Vagina (tissue), 2 donors: Measurements from ENCODE around the gene TAF6. TPM values are rescaled to one million over a fixed set of nuclear protein-coding genes. Genes with fewer than 3 reads are reported as not detected.
A peak's percentile ranks its signal among the peaks of the same experiment; 100 is the strongest.

Source experiments
- DNase-seq, 2 donors: peaks; one replicate each; pipeline ENCODE4 v3.0.0-alpha.2; 2017; ENCODE audit errors: extremely low spot score in 2 of 2
- H3K27ac ChIP-seq: fragments of 200-600 bp; sonication (generic); one replicate; pipeline ENCODE4 v1.5.1; 2019
- H3K27me3 ChIP-seq: fragments of 200-600 bp; sonication (generic); one replicate; pipeline ENCODE4 v1.5.1; 2019
- H3K36me3 ChIP-seq, 2 donors: fragments of 200-600 bp; sonication (generic); one replicate each; pipeline ENCODE4 v1.5.1; 2017 to 2019
- H3K4me1 ChIP-seq: fragments of 200-600 bp; sonication (generic); one replicate; pipeline ENCODE4 v1.5.1; 2019
- H3K4me3 ChIP-seq, 2 donors: fragments of 200-600 bp; sonication (generic); 1 replicate in 1 of 2; 2 replicates in 1 of 2; pipeline ENCODE4 v1.5.1; 2016 to 2019
- H3K9me3 ChIP-seq: fragments of 200-600 bp; sonication (generic); one replicate; pipeline ENCODE4 v1.5.1; 2019
- CTCF ChIP-seq, 3 experiments: fragments of 450-650 bp in 2 of 3; fragments of 200-600 bp in 1 of 3; sonication (generic) in 1 of 3; IDR thresholded peaks; one replicate each; pipeline ENCODE4 v1.5.1; 2017 to 2019; ENCODE audit warnings: antibody characterized with exemption in 3 of 3, mild to moderate bottlenecking in 2 of 3, moderate library complexity in 2 of 3
- POLR2A ChIP-seq, 2 donors: fragments of 450-650 bp; IDR thresholded peaks; one replicate each; pipeline ENCODE4 v1.6.1; 2017; ENCODE audit warnings: antibody characterized with exemption in 2 of 2, mild to moderate bottlenecking in 2 of 2, moderate library complexity in 2 of 2
- POLR2AphosphoS5 ChIP-seq, 2 donors: sonication (generic); formaldehyde crosslinking; IDR thresholded peaks; one replicate each; pipeline ENCODE4 v1.9.0; 2017; ENCODE audit warnings: antibody characterized with exemption in 2 of 2, mild to moderate bottlenecking in 2 of 2, low read depth in 1 of 2; ENCODE audit not compliant: insufficient read depth in 1 of 2
- intact Hi-C: fragments of 100-400 bp; cut with DNase I; formaldehyde crosslinking; loops from one replicate; pipeline ENCODE4 v1.15.1; 2023
- total RNA-seq: library from RNA; depleted of rRNA; stranded (reverse); fragments of >200 nt; gene quantifications from one replicate; pipeline ENCODE4 v1.2.3, GENCODE V29; 2016

Gene TAF6
- total RNA-seq, 1 donor from 2014 or later: 54.3 TPM

GRCh38 chr7:100126239-100126930 is 7.2 kb upstream of the TAF6 start:
- peaks cover 39% of the 10 kb centered on the region for H3K4me1 ChIP-seq
- TF ChIP-seq CTCF (IDR thresholded peaks at IDR 0.05) (no peak), POLR2A (IDR thresholded peaks at IDR 0.05) (no peak), POLR2AphosphoS5 (IDR thresholded peaks at IDR 0.05; ENCODE audit: insufficient read depth in 1 of 2, low read depth in 1 of 2) (no peak)

GRCh38 chr7:100124301-100125230 is 5.4 kb upstream of the TAF6 start:
- Histone ChIP-seq H3K36me3 (no peaks in the 10 kb centered on the region), H3K27ac (no peak overlapping the region), H3K27me3 (no peaks in the 10 kb centered on the region), H3K4me1 (peaks cover 39% of the 10 kb centered on the region), H3K4me3 (no peak overlapping the region), H3K9me3 (no peaks in the 10 kb centered on the region)
- TF ChIP-seq POLR2AphosphoS5 (IDR thresholded peaks at IDR 0.05; ENCODE audit: insufficient read depth in 1 of 2, low read depth in 1 of 2) (no peak), POLR2A (IDR thresholded peaks at IDR 0.05) (no peak), CTCF (IDR thresholded peaks at IDR 0.05) (no peak)
- DNase-seq: no peak
- intact Hi-C loops: no loop called here

More at GRCh38 chr7:100126239-100126930, 7.2 kb upstream of the TAF6 start:
- H3K4me3 ChIP-seq: peak overlapping the region; percentile 86 to 92
- H3K27me3 ChIP-seq: no peaks in the 10 kb centered on the region
- peak overlapping the region; percentile 96 for H3K27ac ChIP-seq
- no peaks in the 10 kb centered on the region for H3K9me3 ChIP-seq
- intact Hi-C loops: no loop called here
- no peak for DNase-seq
- H3K36me3 ChIP-seq: no peaks in the 10 kb centered on the region

- H3K9me3 ChIP-seq: no peaks in the 10 kb centered on the region
- intact Hi-C loops: no loop called here
- H3K4me1 ChIP-seq: peaks cover 39% of the 10 kb centered on the region
- no peaks in the 10 kb centered on the region for H3K36me3 ChIP-seq
- H3K27me3 ChIP-seq: no peaks in the 10 kb centered on the region
- H3K27ac ChIP-seq: no peak overlapping the region
- no peak for TF ChIP-seq POLR2AphosphoS5 (IDR thresholded peaks at IDR 0.05; ENCODE audit: insufficient read depth in 1 of 2, low read depth in 1 of 2)
- TF ChIP-seq POLR2A (IDR thresholded peaks at IDR 0.05): no peak
- no peak for TF ChIP-seq CTCF (IDR thresholded peaks at IDR 0.05)
- no peak for DNase-seq
- H3K4me3 ChIP-seq: no peak overlapping the region
These were observed 3.4 kb upstream of the TAF6 start for GRCh38 chr7:100122568-100122967.

- Histone ChIP-seq H3K9me3 (no peaks in the 10 kb centered on the region), H3K36me3 (no peaks in the 10 kb centered on the region), H3K27ac (no peak overlapping the region), H3K4me1 (peaks cover 39% of the 10 kb centered on the region), H3K27me3 (no peaks in the 10 kb centered on the region), H3K4me3 (no peak overlapping the region)
- TF ChIP-seq CTCF (IDR thresholded peaks at IDR 0.05) (no peak), POLR2A (IDR thresholded peaks at IDR 0.05) (no peak), POLR2AphosphoS5 (IDR thresholded peaks at IDR 0.05; ENCODE audit: insufficient read depth in 1 of 2, low read depth in 1 of 2) (no peak)
- intact Hi-C loops: no loop called here
- DNase-seq: no peak
These were observed 2.9 kb upstream of the TAF6 start for GRCh38 chr7:100122067-100122466.

- Histone ChIP-seq H3K27me3 (no peaks in the 10 kb centered on the region), H3K4me3 (peak overlapping the region; percentile 74 to 81), H3K36me3 (no peaks in the 10 kb centered on the region), H3K27ac (peak overlapping the region; percentile 86), H3K4me1 (peaks cover 31% of the 10 kb centered on the region), H3K9me3 (no peaks in the 10 kb centered on the region)
- TF ChIP-seq POLR2A (IDR thresholded peaks at IDR 0.05) (no peak), CTCF (IDR thresholded peaks at IDR 0.05) (no peak), POLR2AphosphoS5 (IDR thresholded peaks at IDR 0.05; ENCODE audit: insufficient read depth in 1 of 2, low read depth in 1 of 2) (no peak)
- intact Hi-C loops: no loop called here
- DNase-seq: no peak
These were observed 1.5 kb upstream of the TAF6 start for GRCh38 chr7:100120733-100121036.
